Measurements from ENCODE around the gene JAML. TPM values are rescaled to one million over a fixed set of nuclear protein-coding genes. Genes with fewer than 3 reads are reported as not detected.
"Not testable (repeated sequence)": the region's sequence is repeated elsewhere in the genome, so short reads cannot be mapped to it uniquely, and the experiment has no call there.

The JAML gene
- total RNA-seq, 1 donor from 2014 or later, result not detected

GRCh38 chr11:118186346-118187107, 38.3 kb downstream of the JAML start:
- intact Hi-C loops (cut with DNase I), result no loop called here
- no peaks in the 10 kb centered on the region for H3K9me3 ChIP-seq
- no peak for DNase-seq (ENCODE audit: low spot score in 2 of 2)
- no peaks in the 10 kb centered on the region for H3K36me3 ChIP-seq
- no peak overlapping the region for H3K27ac ChIP-seq
- TF ChIP-seq CTCF (IDR thresholded peaks at IDR 0.05), result no peak
- H3K27me3 ChIP-seq, result no peaks in the 10 kb centered on the region
- H3K4me1 ChIP-seq, result no peaks in the 10 kb centered on the region
- no peak overlapping the region for H3K4me3 ChIP-seq

GRCh38 chr11:118184784-118185579, 39.8 kb downstream of the JAML start:
- TF ChIP-seq CTCF (IDR thresholded peaks at IDR 0.05), result no peak
- no peak overlapping the region for H3K4me3 ChIP-seq
- H3K27ac ChIP-seq, result no peak overlapping the region
- intact Hi-C loops (cut with DNase I), result no loop called here
- H3K9me3 ChIP-seq, result no peaks in the 10 kb centered on the region
- DNase-seq (ENCODE audit: low spot score in 2 of 2), result no peak
- no peaks in the 10 kb centered on the region for H3K27me3 ChIP-seq
- H3K4me1 ChIP-seq, result no peaks in the 10 kb centered on the region
- no peaks in the 10 kb centered on the region for H3K36me3 ChIP-seq

GRCh38 chr11:118183691-118184090, 41.1 kb downstream of the JAML start:
- DNase-seq (ENCODE audit: low spot score in 2 of 2); H3K27me3 ChIP-seq; H3K36me3 ChIP-seq; intact Hi-C loops (cut with DNase I); H3K4me3 ChIP-seq; H3K4me1 ChIP-seq; H3K9me3 ChIP-seq; H3K27ac ChIP-seq: not testable (repeated sequence)

GRCh38 chr11:118180300-118180703, 44.5 kb downstream of the JAML start:
- no peak for DNase-seq (ENCODE audit: low spot score in 2 of 2)
- no peak overlapping the region for H3K27ac ChIP-seq
- no peaks in the 10 kb centered on the region for H3K36me3 ChIP-seq
- H3K27me3 ChIP-seq, result no peaks in the 10 kb centered on the region
- H3K4me3 ChIP-seq, result no peak overlapping the region
- H3K4me1 ChIP-seq, result no peaks in the 10 kb centered on the region
- H3K9me3 ChIP-seq, result no peaks in the 10 kb centered on the region
- intact Hi-C loops (cut with DNase I), result no loop called here
- TF ChIP-seq CTCF (IDR thresholded peaks at IDR 0.05), result no peak

- no peak overlapping the region for H3K4me3 ChIP-seq
- H3K27ac ChIP-seq, result no peak overlapping the region
- intact Hi-C loops (cut with DNase I), result no loop called here
These were observed 48.1 kb downstream of the JAML start for GRCh38 chr11:118176778-118177134.

More at GRCh38 chr11:118176778-118177134, 48.1 kb downstream of the JAML start:
- no peak for DNase-seq (ENCODE audit: low spot score in 2 of 2)
- H3K36me3 ChIP-seq, result no peaks in the 10 kb centered on the region
- no peak for TF ChIP-seq CTCF (IDR thresholded peaks at IDR 0.05)
- H3K4me1 ChIP-seq, result no peaks in the 10 kb centered on the region
- no peaks in the 10 kb centered on the region for H3K9me3 ChIP-seq
- H3K27me3 ChIP-seq, result no peaks in the 10 kb centered on the region

Measured in ascending aorta (tissue), 2 donors.